ENCODE data around the gene ARSI. TPM values are rescaled to one million over a fixed set of nuclear protein-coding genes. Genes with fewer than 3 reads are reported as not detected.

Gene ARSI
- total RNA-seq, 1 donor from 2014 or later = not detected

DNA sequence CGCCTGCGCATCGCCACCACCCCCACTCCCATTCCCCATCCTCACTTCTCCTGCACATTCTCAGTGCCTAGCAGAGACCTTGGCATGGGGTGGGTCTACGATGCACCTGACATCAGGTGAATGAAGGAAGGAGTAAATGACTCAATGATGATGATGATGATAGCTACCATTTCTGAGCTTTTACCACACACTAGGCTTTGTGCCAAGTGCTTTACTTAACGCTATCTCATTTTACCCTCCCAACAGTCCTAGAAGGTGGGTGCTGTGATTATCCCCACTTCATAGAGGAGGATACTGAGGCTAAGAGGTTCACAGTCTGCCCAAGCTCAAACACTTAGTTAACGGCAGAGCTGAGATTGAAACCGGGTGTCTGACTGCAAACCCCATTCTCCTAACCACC, 40.2 kb downstream of the ARSI start:
- Mint-ChIP-seq H3K27ac (no peak overlapping the region), H3K4me1 (ENCODE audit: low read depth) (peaks cover 13% of the 10 kb centered on the region), H3K9me3 (ENCODE audit: low read depth) (no peaks in the 10 kb centered on the region), H3K36me3 (ENCODE audit: insufficient read depth) (no peaks in the 10 kb centered on the region), H3K27me3 (peaks cover 15% of the 10 kb centered on the region), H3K4me3 (ENCODE audit: low read depth) (no peak overlapping the region)
- no peak for DNase-seq (ENCODE audit: low spot score, unreplicated experiment)
- TF ChIP-seq, protein P1, sequence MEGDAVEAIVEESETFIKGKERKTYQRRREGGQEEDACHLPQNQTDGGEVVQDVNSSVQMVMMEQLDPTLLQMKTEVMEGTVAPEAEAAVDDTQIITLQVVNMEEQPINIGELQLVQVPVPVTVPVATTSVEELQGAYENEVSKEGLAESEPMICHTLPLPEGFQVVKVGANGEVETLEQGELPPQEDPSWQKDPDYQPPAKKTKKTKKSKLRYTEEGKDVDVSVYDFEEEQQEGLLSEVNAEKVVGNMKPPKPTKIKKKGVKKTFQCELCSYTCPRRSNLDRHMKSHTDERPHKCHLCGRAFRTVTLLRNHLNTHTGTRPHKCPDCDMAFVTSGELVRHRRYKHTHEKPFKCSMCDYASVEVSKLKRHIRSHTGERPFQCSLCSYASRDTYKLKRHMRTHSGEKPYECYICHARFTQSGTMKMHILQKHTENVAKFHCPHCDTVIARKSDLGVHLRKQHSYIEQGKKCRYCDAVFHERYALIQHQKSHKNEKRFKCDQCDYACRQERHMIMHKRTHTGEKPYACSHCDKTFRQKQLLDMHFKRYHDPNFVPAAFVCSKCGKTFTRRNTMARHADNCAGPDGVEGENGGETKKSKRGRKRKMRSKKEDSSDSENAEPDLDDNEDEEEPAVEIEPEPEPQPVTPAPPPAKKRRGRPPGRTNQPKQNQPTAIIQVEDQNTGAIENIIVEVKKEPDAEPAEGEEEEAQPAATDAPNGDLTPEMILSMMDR (IDR thresholded peaks at IDR 0.05; ENCODE audit: unreplicated experiment) = no peak

DNA sequence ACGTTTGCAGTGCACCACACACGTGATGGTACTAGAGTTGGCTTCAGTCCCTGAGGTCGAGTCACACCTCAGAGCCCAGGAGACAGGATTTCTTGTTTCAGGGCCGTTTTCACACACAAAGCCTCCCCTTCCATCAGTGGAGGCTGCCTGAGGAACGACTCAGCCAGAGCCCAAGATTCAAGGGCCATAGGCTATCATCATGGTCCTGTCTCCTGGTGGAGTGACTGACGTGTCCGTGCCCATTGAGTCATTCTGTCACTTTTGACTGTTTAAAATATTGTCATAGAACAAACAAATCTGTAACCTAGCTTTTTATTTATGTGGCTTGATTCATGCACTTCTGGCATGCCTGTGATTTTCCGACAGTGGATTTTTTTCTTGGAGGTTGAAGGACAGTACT, 41.5 kb downstream of the ARSI start:
- DNase-seq (ENCODE audit: low spot score, unreplicated experiment) = no peak
- peaks cover 4% of the 10 kb centered on the region for H3K4me1 Mint-ChIP-seq (ENCODE audit: low read depth)
- H3K27ac Mint-ChIP-seq = no peak overlapping the region
- no peak overlapping the region for H3K4me3 Mint-ChIP-seq (ENCODE audit: low read depth)
- TF ChIP-seq, protein P1 (IDR thresholded peaks at IDR 0.05; ENCODE audit: unreplicated experiment) = no peak
- H3K36me3 Mint-ChIP-seq (ENCODE audit: insufficient read depth) = no peaks in the 10 kb centered on the region
- H3K27me3 Mint-ChIP-seq = peaks cover 15% of the 10 kb centered on the region
- H3K9me3 Mint-ChIP-seq (ENCODE audit: low read depth) = no peaks in the 10 kb centered on the region

GRCh38 chr5:150258130-150258529, 44.6 kb downstream of the ARSI start:
- Mint-ChIP-seq H3K27me3 (peaks cover 9% of the 10 kb centered on the region), H3K36me3 (ENCODE audit: insufficient read depth) (no peaks in the 10 kb centered on the region), H3K4me3 (ENCODE audit: low read depth) (no peak overlapping the region), H3K4me1 (ENCODE audit: low read depth) (peaks cover 12% of the 10 kb centered on the region), H3K27ac (no peak overlapping the region), H3K9me3 (ENCODE audit: low read depth) (no peaks in the 10 kb centered on the region)
- TF ChIP-seq, protein P1 (IDR thresholded peaks at IDR 0.05; ENCODE audit: unreplicated experiment) = no peak
- no peak for DNase-seq (ENCODE audit: low spot score, unreplicated experiment)

DNA sequence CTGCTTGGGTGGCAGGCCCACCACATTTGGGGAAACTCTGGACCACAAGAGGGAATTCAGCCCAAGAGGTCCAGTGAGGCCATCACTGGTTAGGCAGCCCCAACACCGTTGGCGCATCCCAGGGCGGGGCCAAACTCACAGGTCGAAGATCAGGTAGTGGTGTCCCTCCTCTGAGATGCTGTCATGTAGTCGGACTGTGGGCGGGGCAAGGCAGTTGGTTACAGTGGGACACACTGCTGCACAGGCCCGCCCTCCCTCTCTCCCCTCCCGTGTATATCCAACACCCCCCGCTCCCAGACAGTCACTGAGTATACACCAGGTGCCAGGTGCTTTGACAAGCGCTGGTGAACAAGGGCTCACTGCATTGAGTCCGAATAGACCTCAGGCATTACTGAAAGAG, 45.3 kb downstream of the ARSI start:
- H3K36me3 Mint-ChIP-seq (ENCODE audit: insufficient read depth) = no peaks in the 10 kb centered on the region
- H3K4me1 Mint-ChIP-seq (ENCODE audit: low read depth) = peaks cover 12% of the 10 kb centered on the region
- DNase-seq (ENCODE audit: low spot score, unreplicated experiment) = no peak
- H3K27me3 Mint-ChIP-seq = peaks cover 6% of the 10 kb centered on the region
- H3K4me3 Mint-ChIP-seq (ENCODE audit: low read depth) = no peak overlapping the region
- H3K27ac Mint-ChIP-seq = no peak overlapping the region
- TF ChIP-seq, protein P1 (IDR thresholded peaks at IDR 0.05; ENCODE audit: unreplicated experiment) = no peak
- H3K9me3 Mint-ChIP-seq (ENCODE audit: low read depth) = no peaks in the 10 kb centered on the region

DNA sequence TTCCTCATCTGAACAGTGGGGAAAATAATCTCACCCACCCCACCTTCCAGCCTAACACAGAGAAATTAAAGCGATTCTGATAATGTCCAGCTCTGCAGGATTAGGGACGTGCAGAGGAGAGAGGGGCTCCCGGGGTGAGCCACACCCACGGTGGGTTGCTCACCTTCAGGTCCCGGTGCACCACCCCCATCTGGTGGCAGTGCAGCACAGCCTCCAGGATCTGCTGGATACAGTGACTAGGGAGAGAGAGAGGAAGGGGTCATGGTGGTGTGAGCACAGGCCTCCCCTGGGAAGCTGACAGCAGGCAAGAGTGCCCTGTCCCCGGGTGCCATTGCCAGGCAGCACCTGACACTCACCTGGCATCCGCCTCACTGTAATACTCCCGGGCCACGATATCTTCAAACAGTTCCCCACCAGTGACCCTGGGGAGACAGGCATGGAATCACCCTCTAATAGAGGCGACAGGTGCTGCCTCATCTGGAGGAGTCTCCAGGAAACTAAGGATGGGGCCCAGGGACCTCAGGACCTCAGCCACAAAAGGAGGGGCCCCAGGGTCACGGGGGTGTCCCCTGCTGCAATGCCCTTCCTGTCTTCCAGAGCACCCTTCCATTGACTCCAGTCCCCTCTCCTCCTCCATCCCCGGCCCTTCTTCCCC, 46.2 kb downstream of the ARSI start:
- H3K36me3 Mint-ChIP-seq (ENCODE audit: insufficient read depth) = no peaks in the 10 kb centered on the region
- H3K4me3 Mint-ChIP-seq (ENCODE audit: low read depth) = no peak overlapping the region
- DNase-seq (ENCODE audit: low spot score, unreplicated experiment) = no peak
- H3K9me3 Mint-ChIP-seq (ENCODE audit: low read depth) = no peaks in the 10 kb centered on the region
- peaks cover 12% of the 10 kb centered on the region for H3K4me1 Mint-ChIP-seq (ENCODE audit: low read depth)
- TF ChIP-seq, protein P1 (IDR thresholded peaks at IDR 0.05; ENCODE audit: unreplicated experiment) = peak; percentile 45
- no peaks in the 10 kb centered on the region for H3K27me3 Mint-ChIP-seq
- no peak overlapping the region for H3K27ac Mint-ChIP-seq

Data from progenitor cell of endocrine pancreas (in vitro differentiated cells).